Liver (tissue), 9 donors: ENCODE measurements around the gene COLEC12. TPM values are rescaled to one million over a fixed set of nuclear protein-coding genes. Genes with fewer than 3 reads are reported as not detected.

Source experiments
- DNase-seq: peaks from one replicate; pipeline ENCODE4 v3.0.0-alpha.2; 2017; ENCODE audit warnings: low spot score
- H3K27ac ChIP-seq, 2 donors: one replicate each; pipeline ENCODE4 v1.7.0; 2013; ENCODE audit warnings: inconsistent platforms in 2 of 2, low read length in 2 of 2, control low read depth in 1 of 2, low read depth in 1 of 2, mild to moderate bottlenecking in 1 of 2
- H3K27me3 ChIP-seq, 4 donors: one replicate each; pipeline versions ENCODE4 v1.6.1 to v1.7.0; 2013; ENCODE audit warnings: low read length in 3 of 4, inconsistent platforms in 1 of 4, mild to moderate bottlenecking in 1 of 4, moderate library complexity in 1 of 4; ENCODE audit not compliant: control insufficient read depth in 4 of 4, insufficient read depth in 4 of 4
- H3K36me3 ChIP-seq, 4 donors: one replicate each; pipeline versions ENCODE4 v1.6.1 to v1.7.0; 2013; ENCODE audit warnings: low read length in 3 of 4, mild to moderate bottlenecking in 3 of 4, low read depth in 1 of 4, moderate library complexity in 1 of 4; ENCODE audit not compliant: control insufficient read depth in 4 of 4, insufficient read depth in 3 of 4
- H3K4me1 ChIP-seq, 4 donors: one replicate each; pipeline versions ENCODE4 v1.6.1 to v1.7.0; 2013; ENCODE audit warnings: low read length in 3 of 4, mild to moderate bottlenecking in 3 of 4, moderate library complexity in 1 of 4; ENCODE audit not compliant: control insufficient read depth in 4 of 4, insufficient read depth in 4 of 4
- H3K4me3 ChIP-seq, 3 donors: one replicate each; pipeline versions ENCODE4 v1.6.1 to v1.7.0; 2013; ENCODE audit warnings: low read length in 3 of 3, control low read depth in 1 of 3, low read depth in 1 of 3, mild to moderate bottlenecking in 1 of 3
- H3K9ac ChIP-seq, 2 donors: one replicate each; pipeline ENCODE4 v1.7.0; 2013; ENCODE audit warnings: low read length in 2 of 2, mild to moderate bottlenecking in 2 of 2, moderate library complexity in 2 of 2, control low read depth in 1 of 2, low read depth in 1 of 2
- H3K9me3 ChIP-seq, 4 donors: one replicate each; pipeline versions ENCODE4 v1.6.1 to v1.7.0; 2013; ENCODE audit warnings: low read length in 3 of 4; ENCODE audit not compliant: control insufficient read depth in 4 of 4
- ATF3 ChIP-seq: IDR thresholded peaks from 2 replicates; pipeline ENCODE4 v1.6.1; 2016; ENCODE audit warnings: antibody characterized with exemption
- CTCF ChIP-seq: fragments of 150-350 bp; IDR thresholded peaks from 2 replicates; pipeline ENCODE4 v1.5.1; 2017; ENCODE audit warnings: improper control_type of control experiment, low read depth, low read length; ENCODE audit not compliant: missing input control
- EGR1 ChIP-seq, 2 donors: IDR thresholded peaks; 2 replicates each; pipeline ENCODE4 v1.6.1; 2016 to 2018; ENCODE audit warnings: antibody characterized with exemption in 2 of 2, low read depth in 2 of 2
- FOXA1 ChIP-seq: IDR thresholded peaks from 2 replicates; pipeline ENCODE4 v1.6.1; 2016; ENCODE audit warnings: antibody characterized with exemption
- FOXA2 ChIP-seq: IDR thresholded peaks from 2 replicates; pipeline ENCODE4 v1.6.1; 2016; ENCODE audit warnings: antibody characterized with exemption
- GABPA ChIP-seq, 2 donors: IDR thresholded peaks in 1 of 2; conservative IDR thresholded peaks in 1 of 2; 2 replicates each; pipeline ENCODE4 v1.6.1; 2016; ENCODE audit warnings: antibody characterized with exemption in 2 of 2, mild to moderate bottlenecking in 1 of 2, moderate library complexity in 1 of 2
- HNF4A ChIP-seq, 2 donors: conservative IDR thresholded peaks; 2 replicates each; pipeline ENCODE4 v1.6.1; 2016; ENCODE audit warnings: antibody characterized with exemption in 2 of 2, mild to moderate bottlenecking in 2 of 2
- HNF4G ChIP-seq: IDR thresholded peaks from 2 replicates; pipeline ENCODE4 v1.6.1; 2016; ENCODE audit warnings: antibody characterized with exemption
- JUND ChIP-seq, 2 donors: IDR thresholded peaks; 2 replicates each; pipeline ENCODE4 v1.6.1; 2016; ENCODE audit warnings: antibody characterized with exemption in 2 of 2
- MAX ChIP-seq: IDR thresholded peaks from 2 replicates; pipeline ENCODE4 v1.6.1; 2016; ENCODE audit warnings: antibody characterized with exemption
- RAD21 ChIP-seq, 2 donors: IDR thresholded peaks; 2 replicates each; pipeline ENCODE4 v1.6.1; 2016; ENCODE audit warnings: antibody characterized with exemption in 2 of 2, mild to moderate bottlenecking in 2 of 2
- REST ChIP-seq: IDR thresholded peaks from 2 replicates; pipeline ENCODE4 v1.6.1; 2016; ENCODE audit warnings: antibody characterized with exemption, mild to moderate bottlenecking
- RXRA ChIP-seq, 2 donors: IDR thresholded peaks; 2 replicates each; pipeline ENCODE4 v1.6.1; 2017 to 2018; ENCODE audit warnings: antibody characterized with exemption in 2 of 2, mild to moderate bottlenecking in 1 of 2
- SP1 ChIP-seq: IDR thresholded peaks from 2 replicates; pipeline ENCODE4 v1.6.1; 2018; ENCODE audit warnings: antibody characterized with exemption, mild to moderate bottlenecking
- TAF1 ChIP-seq: conservative IDR thresholded peaks from 2 replicates; pipeline ENCODE4 v1.6.1; 2016; ENCODE audit warnings: antibody characterized with exemption, mild to moderate bottlenecking
- YY1 ChIP-seq: IDR thresholded peaks from 2 replicates; pipeline ENCODE4 v1.6.1; 2016; ENCODE audit warnings: antibody characterized with exemption, mild to moderate bottlenecking
- ZBTB33 ChIP-seq: IDR thresholded peaks from 2 replicates; pipeline ENCODE4 v1.6.1; 2016; ENCODE audit warnings: antibody characterized with exemption
- WGBS: extraction: QIAGEN DNeasy Blood & Tissue Kit; methylation state at CpG from one replicate; pipeline ENCODE4 v1.1.7; 2013; 5-methylcytosine and 5-hydroxymethylcytosine counted together
- polyA plus RNA-seq, 2 donors: library from polyadenylated mRNA; stranded (reverse) in 1 of 2; unstranded in 1 of 2; fragments of 200-250 nt in 1 of 2; fragments of >200 nt in 1 of 2; fragmentation: Nextera tagmentation in 1 of 2; extraction: Ambion mirVana in 1 of 2; gene quantifications; one replicate each; pipeline versions ENCODE4 v1.2.1 to v1.2.3, GENCODE V29; 2013 to 2015
- total RNA-seq, 2 donors: library from RNA; depleted of rRNA; stranded (reverse); fragments of >200 nt; gene quantifications; one replicate each; pipeline ENCODE4 v1.2.3, GENCODE V29; 2014
- donor health status: healthy.
- donor health status: healthy.
- donor health status: healthy.
- donor health status: healthy.
- donor health status: healthy.

COLEC12 gene
- total and polyA plus RNA-seq, 4 donors = 0.03 to 1.6 (median 0.28) TPM

- TF ChIP-seq YY1 = no peak
- TF ChIP-seq RAD21 (IDR thresholded peaks at IDR 0.05) = no peak
- no peak for TF ChIP-seq GABPA (IDR thresholded peaks at IDR 0.05 in 1 of 2, conservative IDR thresholded peaks at IDR 0.05 in 1 of 2)
- no peak for TF ChIP-seq ZBTB33
- no peak for TF ChIP-seq RXRA (IDR thresholded peaks at IDR 0.05)
- no peak for TF ChIP-seq ATF3
- TF ChIP-seq TAF1 = no peak
- TF ChIP-seq JUND (IDR thresholded peaks at IDR 0.05) = no peak
Observed at GRCh38 chr18:438571-438970, 61.9 kb downstream of the COLEC12 start (continued).

GRCh38 chr18:435940-436339, 64.6 kb downstream of the COLEC12 start:
- DNase-seq = no peak
- TF ChIP-seq SP1 (no peak), EGR1 (IDR thresholded peaks at IDR 0.05; ENCODE audit: low read depth in 2 of 2) (no peak), RAD21 (IDR thresholded peaks at IDR 0.05) (no peak), MAX (no peak), GABPA (IDR thresholded peaks at IDR 0.05 in 1 of 2, conservative IDR thresholded peaks at IDR 0.05 in 1 of 2) (no peak), CTCF (no peak), FOXA2 (no peak), ATF3 (no peak), TAF1 (no peak), RXRA (IDR thresholded peaks at IDR 0.05) (no peak), HNF4A (conservative IDR thresholded peaks at IDR 0.05) (no peak), FOXA1 (no peak), ZBTB33 (no peak), REST (no peak), HNF4G (no peak), JUND (IDR thresholded peaks at IDR 0.05) (no peak)
- 91% methylated on average over 4 of the region's 4 CpGs for WGBS
- no peak overlapping the region for H3K9ac ChIP-seq
- H3K36me3 ChIP-seq = no peaks in the 10 kb centered on the region
- H3K4me3 ChIP-seq = no peak overlapping the region
- H3K27ac ChIP-seq = no peak overlapping the region
- H3K9me3 ChIP-seq = no peaks in the 10 kb centered on the region
- no peaks in the 10 kb centered on the region for H3K27me3 ChIP-seq
- H3K4me1 ChIP-seq = no peaks in the 10 kb centered on the region
